Neural cell (in vitro differentiated cells): ENCODE results near the gene MMP3.

Source experiments
- CTCF ChIP-seq: fragments of 450-650 bp; IDR thresholded peaks from 2 replicates; pipeline ENCODE4 v1.5.1; 2014; ENCODE audit warnings: antibody characterized with exemption, mild to moderate bottlenecking, moderate library complexity; ENCODE audit not compliant: poor library complexity, severe bottlenecking
- EZH2 ChIP-seq: fragments of 200-600, 300-800 bp; shearing (Covaris generic), sonication (generic); IDR thresholded peaks from 2 replicates; pipeline ENCODE4 v1.6.1; 2014; ENCODE audit warnings: antibody characterized with exemption, low read length, borderline replicate concordance, mild to moderate bottlenecking; ENCODE audit not compliant: insufficient read depth, poor library complexity, severe bottlenecking
- MXI1 ChIP-seq: fragments of 450-650 bp; conservative IDR thresholded peaks from 2 replicates; pipeline ENCODE4 v1.6.1; 2014; ENCODE audit warnings: antibody characterized with exemption, mild to moderate bottlenecking; ENCODE audit not compliant: poor library complexity, severe bottlenecking
- TAF1 ChIP-seq: IDR thresholded peaks from 2 replicates; pipeline ENCODE4 v1.6.1; 2012; ENCODE audit warnings: low read depth

DNA sequence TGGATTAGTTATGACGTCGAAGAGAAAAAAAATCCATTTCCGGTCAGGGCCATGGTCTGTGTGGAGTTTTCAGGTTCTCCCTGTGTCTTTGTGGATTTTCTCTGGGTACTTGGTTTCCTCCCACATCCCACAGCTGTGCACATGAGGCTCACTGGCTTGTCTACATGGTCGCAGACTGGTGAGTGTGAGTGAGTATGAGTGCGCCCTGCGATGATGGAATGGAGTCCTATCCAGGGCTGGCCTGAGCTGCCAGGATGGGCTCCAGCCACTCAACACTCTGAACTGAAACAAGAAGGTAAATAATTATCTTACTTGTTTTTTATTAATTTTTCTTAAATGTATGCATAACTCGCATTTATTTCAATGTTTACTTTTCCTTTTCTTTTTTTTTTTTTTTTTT, 10.8 kb downstream of the MMP3 start:
- TF ChIP-seq CTCF (no peak), TAF1 (no peak), MXI1 (no peak), EZH2 (no peak)
